Vagina (tissue), 2 donors: ENCODE measurements around the gene PDYN. TPM values are rescaled to one million over a fixed set of nuclear protein-coding genes. Genes with fewer than 3 reads are reported as not detected.

Source experiments
- DNase-seq, 2 donors: peaks; one replicate each; pipeline ENCODE4 v3.0.0-alpha.2; 2017; ENCODE audit errors: extremely low spot score in 2 of 2
- H3K27ac ChIP-seq: fragments of 200-600 bp; sonication (generic); one replicate; pipeline ENCODE4 v1.5.1; 2019
- H3K27me3 ChIP-seq: fragments of 200-600 bp; sonication (generic); one replicate; pipeline ENCODE4 v1.5.1; 2019
- H3K36me3 ChIP-seq, 2 donors: fragments of 200-600 bp; sonication (generic); one replicate each; pipeline ENCODE4 v1.5.1; 2017 to 2019
- H3K4me1 ChIP-seq: fragments of 200-600 bp; sonication (generic); one replicate; pipeline ENCODE4 v1.5.1; 2019
- H3K4me3 ChIP-seq, 2 donors: fragments of 200-600 bp; sonication (generic); 1 replicate in 1 of 2; 2 replicates in 1 of 2; pipeline ENCODE4 v1.5.1; 2016 to 2019
- H3K9me3 ChIP-seq: fragments of 200-600 bp; sonication (generic); one replicate; pipeline ENCODE4 v1.5.1; 2019
- CTCF ChIP-seq, 3 experiments: fragments of 450-650 bp in 2 of 3; fragments of 200-600 bp in 1 of 3; sonication (generic) in 1 of 3; IDR thresholded peaks; one replicate each; pipeline ENCODE4 v1.5.1; 2017 to 2019; ENCODE audit warnings: antibody characterized with exemption in 3 of 3, mild to moderate bottlenecking in 2 of 3, moderate library complexity in 2 of 3
- POLR2A ChIP-seq, 2 donors: fragments of 450-650 bp; IDR thresholded peaks; one replicate each; pipeline ENCODE4 v1.6.1; 2017; ENCODE audit warnings: antibody characterized with exemption in 2 of 2, mild to moderate bottlenecking in 2 of 2, moderate library complexity in 2 of 2
- POLR2AphosphoS5 ChIP-seq, 2 donors: sonication (generic); formaldehyde crosslinking; IDR thresholded peaks; one replicate each; pipeline ENCODE4 v1.9.0; 2017; ENCODE audit warnings: antibody characterized with exemption in 2 of 2, mild to moderate bottlenecking in 2 of 2, low read depth in 1 of 2; ENCODE audit not compliant: insufficient read depth in 1 of 2
- intact Hi-C: fragments of 100-400 bp; cut with DNase I; formaldehyde crosslinking; loops from one replicate; pipeline ENCODE4 v1.15.1; 2023
- total RNA-seq: library from RNA; depleted of rRNA; stranded (reverse); fragments of >200 nt; gene quantifications from one replicate; pipeline ENCODE4 v1.2.3, GENCODE V29; 2016

Gene PDYN
- total RNA-seq, 1 donor from 2014 or later, result not detected

DNA sequence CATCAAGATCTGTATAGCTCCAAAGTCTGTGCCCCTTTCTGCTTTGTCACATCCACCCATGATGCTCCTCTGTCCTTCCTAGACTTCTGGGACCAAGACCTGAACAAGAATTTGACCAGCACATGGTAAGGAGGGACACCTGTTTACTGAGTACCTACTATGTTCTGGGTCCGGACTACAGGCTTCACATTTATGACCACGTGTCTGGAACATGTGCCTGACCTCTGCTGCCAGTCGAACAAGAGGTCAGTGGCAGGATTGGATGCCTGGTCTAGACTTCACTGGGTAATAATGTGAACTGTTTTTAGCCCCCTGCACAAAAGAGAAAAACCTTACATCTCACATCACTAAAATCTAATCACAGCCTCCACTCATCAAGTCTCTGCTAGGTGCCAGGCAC is 7.3 kb upstream of the PDYN start:
- no peak overlapping the region for H3K4me3 ChIP-seq
- no peaks in the 10 kb centered on the region for H3K27me3 ChIP-seq
- intact Hi-C loops, result no loop called here
- no peaks in the 10 kb centered on the region for H3K36me3 ChIP-seq
- peak in 1 of 2 donors; percentile 22 for DNase-seq
- no peak for TF ChIP-seq CTCF (IDR thresholded peaks at IDR 0.05)
- no peak for TF ChIP-seq POLR2AphosphoS5 (IDR thresholded peaks at IDR 0.05; ENCODE audit: insufficient read depth in 1 of 2, low read depth in 1 of 2)
- no peak for TF ChIP-seq POLR2A (IDR thresholded peaks at IDR 0.05)
- no peaks in the 10 kb centered on the region for H3K9me3 ChIP-seq
- no peak overlapping the region for H3K27ac ChIP-seq
- H3K4me1 ChIP-seq, result no peaks in the 10 kb centered on the region

DNA sequence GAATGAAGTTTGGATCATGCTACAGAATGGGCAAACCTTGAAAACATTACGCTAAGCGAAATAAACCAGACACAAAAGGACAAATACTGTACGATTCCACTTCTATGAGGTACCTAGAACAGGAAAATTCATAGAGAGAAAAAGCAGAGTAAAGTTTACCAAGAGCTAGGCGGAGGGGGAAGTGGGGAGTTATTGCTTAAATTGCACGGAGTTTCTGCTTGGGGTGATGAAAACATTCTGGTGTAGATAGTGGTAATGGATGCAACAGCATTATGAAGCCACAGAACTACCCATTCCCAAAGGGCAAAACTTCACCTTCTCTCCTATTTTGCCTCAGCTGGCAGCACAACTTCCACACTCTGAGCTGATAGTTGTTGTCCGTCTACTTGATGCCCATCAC is 6.4 kb upstream of the PDYN start:
- no peak overlapping the region for H3K27ac ChIP-seq
- no peaks in the 10 kb centered on the region for H3K9me3 ChIP-seq
- H3K27me3 ChIP-seq, result no peaks in the 10 kb centered on the region
- TF ChIP-seq POLR2AphosphoS5 (IDR thresholded peaks at IDR 0.05; ENCODE audit: insufficient read depth in 1 of 2, low read depth in 1 of 2) (no peak), CTCF (IDR thresholded peaks at IDR 0.05) (no peak)
- H3K36me3 ChIP-seq, result no peaks in the 10 kb centered on the region
- no peak overlapping the region for H3K4me3 ChIP-seq
- no peaks in the 10 kb centered on the region for H3K4me1 ChIP-seq
- DNase-seq, result peak in 1 of 2 donors; percentile 10
- intact Hi-C loops, result no loop called here

GRCh38 chr20:1998715-1999114 is 4.9 kb upstream of the PDYN start:
- no peaks in the 10 kb centered on the region for H3K4me1 ChIP-seq
- no peak for TF ChIP-seq POLR2A (IDR thresholded peaks at IDR 0.05)
- no peak for TF ChIP-seq POLR2AphosphoS5 (IDR thresholded peaks at IDR 0.05; ENCODE audit: insufficient read depth in 1 of 2, low read depth in 1 of 2)
- no peak for TF ChIP-seq CTCF (IDR thresholded peaks at IDR 0.05)
- H3K27ac ChIP-seq, result no peak overlapping the region
- H3K4me3 ChIP-seq, result no peak overlapping the region
- no peaks in the 10 kb centered on the region for H3K36me3 ChIP-seq
- intact Hi-C loops, result no loop called here
- no peaks in the 10 kb centered on the region for H3K9me3 ChIP-seq
- H3K27me3 ChIP-seq, result no peaks in the 10 kb centered on the region
- DNase-seq, result no peak

DNA sequence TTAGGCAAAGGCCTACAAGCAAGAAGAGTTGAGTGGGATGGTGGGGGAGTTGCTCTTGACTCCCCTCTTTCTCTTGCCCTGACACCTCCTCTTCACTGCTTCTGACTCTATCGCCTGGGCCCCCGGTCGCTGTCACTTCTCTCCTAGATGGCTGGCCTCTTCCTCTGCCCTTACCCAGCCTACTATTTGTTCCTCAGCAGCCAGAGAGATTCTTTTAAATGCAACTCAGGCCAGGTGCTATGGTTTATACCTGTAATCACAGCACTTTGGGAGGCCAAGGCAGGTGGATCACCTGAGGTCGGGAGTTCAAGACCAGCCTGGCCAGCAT is 4.3 kb upstream of the PDYN start:
- no peak overlapping the region for H3K4me3 ChIP-seq
- intact Hi-C loops, result no loop called here

More for the DNA sequence above, 4.3 kb upstream of the PDYN start:
- H3K27ac ChIP-seq, result no peak overlapping the region
- H3K27me3 ChIP-seq, result no peaks in the 10 kb centered on the region
- no peaks in the 10 kb centered on the region for H3K4me1 ChIP-seq
- peak in 1 of 2 donors; percentile 58 for DNase-seq
- H3K9me3 ChIP-seq, result no peaks in the 10 kb centered on the region
- no peaks in the 10 kb centered on the region for H3K36me3 ChIP-seq
- no peak for TF ChIP-seq POLR2AphosphoS5 (IDR thresholded peaks at IDR 0.05; ENCODE audit: insufficient read depth in 1 of 2, low read depth in 1 of 2)
- no peak for TF ChIP-seq POLR2A (IDR thresholded peaks at IDR 0.05)
- TF ChIP-seq CTCF (IDR thresholded peaks at IDR 0.05), result no peak
